K562 (cell line): ENCODE results near the gene MRPL2. TPM values are rescaled to one million over a fixed set of nuclear protein-coding genes. Genes with fewer than 3 reads are reported as not detected.
A peak's percentile ranks its signal among the peaks of the same experiment; 100 is the strongest.

ENCODE experiments used
- ARNT ChIP-seq, 2 experiments: fragments of 450-650 bp; IDR thresholded peaks; 2 replicates each; pipeline ENCODE4 v1.6.1; 2016; ENCODE audit warnings: mild to moderate bottlenecking in 1 of 2
- CREB1 ChIP-seq, 2 experiments: sonication (generic) in 1 of 2; formaldehyde crosslinking in 1 of 2; IDR thresholded peaks; 2 replicates each; pipeline versions ENCODE4 v1.6.1 to v1.8.0; 2012 to 2022; ENCODE audit warnings: inconsistent platforms in 1 of 2, mild to moderate bottlenecking in 1 of 2, missing genetic modification reagents in 1 of 2, moderate library complexity in 1 of 2
- ETV1 ChIP-seq: fragments of 450-650 bp; conservative IDR thresholded peaks from 2 replicates; pipeline ENCODE4 v1.6.1; 2016; ENCODE audit warnings: missing genetic modification characterization, control low read depth, low read depth, missing compliant biosample characterization
- HNRNPUL1 ChIP-seq: fragments of 200-400 bp; formaldehyde crosslinking; IDR thresholded peaks from 2 replicates; pipeline ENCODE4 v1.6.1; 2017; ENCODE audit warnings: low read length
- MIER1 ChIP-seq: fragments of 450-650 bp; IDR thresholded peaks from 2 replicates; pipeline ENCODE4 v1.6.1; 2016; ENCODE audit warnings: antibody characterized with exemption, mild to moderate bottlenecking, low read depth
- PML ChIP-seq: IDR thresholded peaks from 2 replicates; pipeline ENCODE4 v1.6.1; 2012; ENCODE audit warnings: low read length, inconsistent platforms
- POLR2AphosphoS5 ChIP-seq: IDR thresholded peaks from 2 replicates; pipeline ENCODE4 v1.6.1; 2011; ENCODE audit warnings: mild to moderate bottlenecking, low read depth, low read length, moderate library complexity; ENCODE audit not compliant: control insufficient read depth, insufficient read depth
- POLR3A ChIP-seq: IDR thresholded peaks from 2 replicates; pipeline ENCODE4 v1.6.1; 2011; ENCODE audit warnings: borderline replicate concordance, mild to moderate bottlenecking, moderate library complexity; ENCODE audit not compliant: insufficient read length, insufficient read depth; ENCODE audit errors: extremely low read depth
- PRMT5 ChIP-seq: sonication (generic); formaldehyde crosslinking; IDR thresholded peaks from 2 replicates; pipeline ENCODE4 v1.5.0; 2020; ENCODE audit warnings: missing genetic modification reagents
- SMAD2 ChIP-seq: fragments of 150-350 bp; IDR thresholded peaks from 2 replicates; pipeline ENCODE4 v1.6.1; 2014; ENCODE audit warnings: low read depth, mild to moderate bottlenecking, low read length
- SMC3 ChIP-seq: conservative IDR thresholded peaks from 2 replicates; pipeline ENCODE4 v1.6.1; 2011; ENCODE audit warnings: low read depth, low read length, improper control_type of control experiment; ENCODE audit not compliant: insufficient read depth
- STAT5B ChIP-seq: fragments of 250-450 bp; sonication (Bioruptor Pico); IDR thresholded peaks from 2 replicates; pipeline ENCODE4 v1.8.0; 2021; ENCODE audit warnings: mild to moderate bottlenecking, inconsistent platforms
- TAL1 ChIP-seq: fragments of 450-650 bp; IDR thresholded peaks from 2 replicates; pipeline ENCODE4 v1.6.1; 2016; ENCODE audit warnings: mild to moderate bottlenecking
- XRCC5 ChIP-seq: fragments of 200-400 bp; formaldehyde crosslinking; IDR thresholded peaks from 2 replicates; pipeline ENCODE4 v1.6.1; 2017; ENCODE audit warnings: low read depth, mild to moderate bottlenecking, low read length
- ZC3H8 ChIP-seq: fragments of 450-650 bp; IDR thresholded peaks from 2 replicates; pipeline ENCODE4 v1.6.1; 2017
- ZNF12 ChIP-seq: sonication (generic); formaldehyde crosslinking; IDR thresholded peaks from 2 replicates; pipeline ENCODE4 v1.4.0; 2020; ENCODE audit warnings: mild to moderate bottlenecking, missing genetic modification reagents
- ZNF134 ChIP-seq: fragments of 250-450 bp; sonication (Bioruptor Pico); conservative IDR thresholded peaks from 2 replicates; pipeline ENCODE4 v1.4.0; 2020
- ZNF354B ChIP-seq: fragments of 250-450 bp; sonication (Bioruptor Pico); IDR thresholded peaks from 2 replicates; pipeline ENCODE4 v1.4.0; 2020
- ZNF431 ChIP-seq: sonication (generic); formaldehyde crosslinking; IDR thresholded peaks from 2 replicates; pipeline ENCODE4 v1.8.0; 2022; ENCODE audit warnings: mild to moderate bottlenecking, missing genetic modification reagents
- ZNF644 ChIP-seq: fragments of 200-800 bp; sonication (Bioruptor generic); IDR thresholded peaks from 2 replicates; pipeline ENCODE4 v1.6.1; 2016; ENCODE audit warnings: low read depth, missing genetic modification characterization, missing compliant biosample characterization
- polyA plus RNA-seq, 8 experiments: library from polyadenylated mRNA; depleted of rRNA in 4 of 8; stranded (reverse) in 5 of 8; unstranded in 3 of 8; fragments of >200 nt; fragmentation: Nextera tagmentation in 2 of 8; fragmentation: Illumina TruSeq in 1 of 8; extraction: Ambion mirVana in 2 of 8; extraction: Trizol in 1 of 8; gene quantifications; 2 replicates each; pipeline versions ENCODE4 v1.2.1 to v1.2.3, GENCODE V29; 2011 to 2014; ENCODE audit warnings: inconsistent platforms in 1 of 8, missing spikeins in 1 of 8
- total RNA-seq, 7 experiments: library from RNA; depleted of rRNA in 6 of 7; stranded (reverse); fragments of >200 nt in 6 of 7; fragmentation: Illumina TruSeq in 2 of 7; extraction: Trizol in 2 of 7; gene quantifications; 2 replicates each; pipeline versions ENCODE4 v1.2.1 to v1.2.3, GENCODE V29; 2011 to 2021; ENCODE audit warnings: low replicate concordance in 1 of 7
- TF ChIP-seq, protein P1 (sequence below): sonication (generic); formaldehyde crosslinking; IDR thresholded peaks from 2 replicates; pipeline ENCODE4 v1.8.0; 2022; ENCODE audit warnings: mild to moderate bottlenecking, missing genetic modification reagents
- TF ChIP-seq, protein P2 (sequence below), 2 experiments: fragments of 450-650 bp in 1 of 2; sonication (generic) in 1 of 2; formaldehyde crosslinking in 1 of 2; IDR thresholded peaks; 2 replicates each; pipeline versions ENCODE4 v1.7.1 to v1.9.0; 2016 to 2022; ENCODE audit warnings: inconsistent platforms in 1 of 2, mild to moderate bottlenecking in 1 of 2, missing genetic modification reagents in 1 of 2

Gene MRPL2
- total and polyA plus RNA-seq, 9 of the 15 experiments (the other 6 are each of a cell fraction or from before 2014, with no cell fraction given): 63.1 to 262 (median 121) TPM

DNA sequence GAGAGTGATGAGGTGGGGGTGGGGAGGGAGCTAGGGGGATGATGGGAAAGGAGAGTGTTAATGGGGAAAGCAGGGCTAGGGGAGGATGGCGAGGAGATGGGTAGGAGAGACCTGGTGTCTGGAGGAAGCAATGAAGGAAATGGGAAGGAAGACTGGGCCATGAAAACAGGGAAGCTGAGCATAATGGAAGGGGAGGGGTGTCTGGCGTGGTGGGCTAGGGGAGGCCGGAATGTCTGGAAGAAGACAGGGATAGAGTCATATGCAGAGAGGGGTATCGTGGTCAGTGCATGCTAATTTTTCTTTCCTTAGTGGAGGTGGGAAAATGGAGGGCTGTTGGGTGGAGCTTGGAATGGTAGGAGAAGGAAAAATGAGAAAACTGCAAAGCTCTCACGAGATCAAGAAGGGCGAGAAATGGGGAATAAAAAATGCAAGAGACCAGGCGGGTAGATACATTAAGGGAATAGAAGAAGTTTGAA, 44.8 kb downstream of the MRPL2 start (continued):
- no peak for TF ChIP-seq XRCC5
- TF ChIP-seq, protein P1, sequence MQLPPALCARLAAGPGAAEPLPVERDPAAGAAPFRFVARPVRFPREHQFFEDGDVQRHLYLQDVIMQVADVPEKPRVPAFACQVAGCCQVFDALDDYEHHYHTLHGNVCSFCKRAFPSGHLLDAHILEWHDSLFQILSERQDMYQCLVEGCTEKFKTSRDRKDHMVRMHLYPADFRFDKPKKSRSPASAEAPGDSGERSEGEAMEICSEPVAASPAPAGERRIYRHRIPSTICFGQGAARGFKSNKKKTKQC: no peak
- no peak for TF ChIP-seq HNRNPUL1
- TF ChIP-seq STAT5B (CRISPR knock-in tag): no peak
- no peak for TF ChIP-seq CREB1 (IDR thresholded peaks at IDR 0.05)
- TF ChIP-seq CREB1 (CRISPR knock-in tag; IDR thresholded peaks at IDR 0.05): no peak
- TF ChIP-seq ZNF431 (CRISPR knock-in tag): no peak
- TF ChIP-seq ARNT (IDR thresholded peaks at IDR 0.05): peak in 1 of 2 experiments; percentile 39; a peak in 1 of 4 replicates
- no peak for TF ChIP-seq SMAD2
- TF ChIP-seq PML: no peak
- TF ChIP-seq POLR2AphosphoS5: no peak
- TF ChIP-seq ZNF134 (CRISPR knock-in tag): no peak
- no peak for TF ChIP-seq ZNF644
- TF ChIP-seq ETV1 (tag): no peak
- TF ChIP-seq PRMT5 (CRISPR knock-in tag): no peak
- peak; percentile 62; the same call in 1 of the 2 replicates for TF ChIP-seq MIER1
- TF ChIP-seq ZNF12 (CRISPR knock-in tag): no peak
- TF ChIP-seq TAL1: no peak
- TF ChIP-seq ZC3H8: 0 out of 2 replicates have a peak, but pooled peaks have one; percentile 31
- TF ChIP-seq ZNF354B (CRISPR knock-in tag): no peak
- TF ChIP-seq, protein P2, sequence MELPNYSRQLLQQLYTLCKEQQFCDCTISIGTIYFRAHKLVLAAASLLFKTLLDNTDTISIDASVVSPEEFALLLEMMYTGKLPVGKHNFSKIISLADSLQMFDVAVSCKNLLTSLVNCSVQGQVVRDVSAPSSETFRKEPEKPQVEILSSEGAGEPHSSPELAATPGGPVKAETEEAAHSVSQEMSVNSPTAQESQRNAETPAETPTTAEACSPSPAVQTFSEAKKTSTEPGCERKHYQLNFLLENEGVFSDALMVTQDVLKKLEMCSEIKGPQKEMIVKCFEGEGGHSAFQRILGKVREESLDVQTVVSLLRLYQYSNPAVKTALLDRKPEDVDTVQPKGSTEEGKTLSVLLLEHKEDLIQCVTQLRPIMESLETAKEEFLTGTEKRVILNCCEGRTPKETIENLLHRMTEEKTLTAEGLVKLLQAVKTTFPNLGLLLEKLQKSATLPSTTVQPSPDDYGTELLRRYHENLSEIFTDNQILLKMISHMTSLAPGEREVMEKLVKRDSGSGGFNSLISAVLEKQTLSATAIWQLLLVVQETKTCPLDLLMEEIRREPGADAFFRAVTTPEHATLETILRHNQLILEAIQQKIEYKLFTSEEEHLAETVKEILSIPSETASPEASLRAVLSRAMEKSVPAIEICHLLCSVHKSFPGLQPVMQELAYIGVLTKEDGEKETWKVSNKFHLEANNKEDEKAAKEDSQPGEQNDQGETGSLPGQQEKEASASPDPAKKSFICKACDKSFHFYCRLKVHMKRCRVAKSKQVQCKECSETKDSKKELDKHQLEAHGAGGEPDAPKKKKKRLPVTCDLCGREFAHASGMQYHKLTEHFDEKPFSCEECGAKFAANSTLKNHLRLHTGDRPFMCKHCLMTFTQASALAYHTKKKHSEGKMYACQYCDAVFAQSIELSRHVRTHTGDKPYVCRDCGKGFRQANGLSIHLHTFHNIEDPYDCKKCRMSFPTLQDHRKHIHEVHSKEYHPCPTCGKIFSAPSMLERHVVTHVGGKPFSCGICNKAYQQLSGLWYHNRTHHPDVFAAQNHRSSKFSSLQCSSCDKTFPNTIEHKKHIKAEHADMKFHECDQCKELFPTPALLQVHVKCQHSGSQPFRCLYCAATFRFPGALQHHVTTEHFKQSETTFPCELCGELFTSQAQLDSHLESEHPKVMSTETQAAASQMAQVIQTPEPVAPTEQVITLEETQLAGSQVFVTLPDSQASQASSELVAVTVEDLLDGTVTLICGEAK (IDR thresholded peaks at IDR 0.05): no peak
- TF ChIP-seq, protein P2 (CRISPR knock-in tag; IDR thresholded peaks at IDR 0.05): no peak
- no peak for TF ChIP-seq SMC3
- TF ChIP-seq POLR3A: no peak
